Non-pigmented ciliary epithelial cell (primary cell): ENCODE data around the gene RHCE.
"Not testable (repeated sequence)": the region's sequence is repeated elsewhere in the genome, so short reads cannot be mapped to it uniquely, and the experiment has no call there.

Experiments used
- DNase-seq: peaks from one replicate; pipeline ENCODE4 v3.0.0-alpha.2; 2010; ENCODE audit warnings: low read depth

RHCE gene

GRCh38 chr1:25420715-25421114, at the start of gene RHCE:
RHCE (minus strand) TSS chr1:25420825; CDS start chr1:25420786, 39 bp downstream.
- DNase-seq = not testable (repeated sequence)

DNA sequence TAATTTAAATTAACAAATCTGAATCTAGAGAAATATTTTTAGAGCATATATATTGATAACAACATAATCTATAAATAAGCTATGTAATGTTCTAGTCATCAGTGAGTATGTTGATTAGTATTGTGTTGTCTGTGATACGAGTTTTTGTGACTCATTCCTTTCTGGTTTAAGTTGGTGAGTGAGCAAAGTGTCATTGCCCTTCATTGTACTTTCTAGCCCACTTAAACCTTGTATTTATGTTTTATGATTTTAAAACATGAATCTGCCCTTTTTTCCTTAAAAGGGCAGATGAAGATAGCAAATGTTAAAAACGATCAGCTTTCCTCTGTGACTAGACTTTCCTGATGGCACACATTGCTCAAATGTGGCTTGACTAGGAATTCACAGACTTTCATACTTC, 48.6 kb upstream of the RHCE start:
- DNase-seq = no peak

DNA sequence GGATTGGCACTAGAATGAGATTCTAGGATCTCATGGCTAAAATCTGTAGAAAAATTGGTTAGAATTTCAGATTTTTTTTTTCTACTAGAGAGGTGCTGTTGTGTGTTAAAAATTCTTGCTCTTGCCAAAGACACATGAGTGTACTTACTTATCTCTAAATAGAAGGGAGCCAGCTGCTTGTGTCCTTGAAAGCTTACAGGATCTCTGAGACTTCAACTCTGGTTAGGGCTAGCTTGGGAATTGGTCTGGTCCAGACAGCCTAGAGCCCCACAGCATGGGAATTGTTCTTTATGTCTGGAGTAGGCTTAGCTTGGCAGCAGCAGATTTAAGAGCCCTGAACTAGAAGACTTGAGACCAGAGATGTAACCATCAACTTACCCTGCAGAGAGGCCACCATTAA, 47.4 kb upstream of the RHCE start:
- no peak for DNase-seq

- DNase-seq = no peak
Measured at GRCh38 chr1:25467616-25468015, 47.0 kb upstream of the RHCE start.

- DNase-seq = no peak
Measured at GRCh38 chr1:25467193-25467592, 46.6 kb upstream of the RHCE start.

GRCh38 chr1:25462732-25463131, 42.1 kb upstream of the RHCE start:
- no peak for DNase-seq

DNA sequence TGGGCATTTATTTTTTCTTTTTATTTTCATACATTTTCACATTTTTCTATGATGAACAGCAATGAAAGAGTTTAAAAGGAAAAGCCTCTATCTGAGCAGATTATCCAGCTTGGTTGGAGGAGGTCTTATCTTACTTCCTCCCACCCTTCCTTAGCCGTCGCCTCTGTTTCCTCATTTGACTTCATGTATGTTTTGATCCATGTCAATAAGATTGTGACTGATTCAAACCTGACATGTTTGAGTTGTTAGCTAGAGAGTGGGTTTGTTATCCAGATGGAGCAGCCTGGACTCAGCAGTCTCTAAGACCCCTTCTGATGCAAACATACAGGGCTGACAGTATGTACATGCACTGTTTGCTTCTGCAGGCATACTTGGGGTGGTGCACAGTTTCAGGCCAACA, 41.2 kb upstream of the RHCE start:
- DNase-seq = no peak

DNA sequence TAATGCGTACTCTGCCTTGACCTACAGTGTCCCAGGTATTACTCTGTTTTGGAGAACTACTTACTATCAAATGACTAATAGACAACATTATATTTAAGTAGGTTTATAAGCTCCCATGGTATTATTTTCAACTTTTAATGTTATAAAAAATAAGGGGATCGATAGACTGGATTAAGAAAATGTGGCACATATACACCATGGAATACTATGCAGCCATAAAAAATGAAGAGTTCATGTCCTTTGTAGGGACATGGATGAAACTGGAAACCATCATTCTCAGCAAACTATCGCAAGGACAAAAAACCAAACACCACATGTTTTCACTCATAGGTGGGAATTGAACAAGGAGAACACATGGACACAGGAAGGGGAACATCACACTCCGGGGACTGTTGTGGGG, 40.2 kb upstream of the RHCE start:
- DNase-seq = not testable (repeated sequence)

DNA sequence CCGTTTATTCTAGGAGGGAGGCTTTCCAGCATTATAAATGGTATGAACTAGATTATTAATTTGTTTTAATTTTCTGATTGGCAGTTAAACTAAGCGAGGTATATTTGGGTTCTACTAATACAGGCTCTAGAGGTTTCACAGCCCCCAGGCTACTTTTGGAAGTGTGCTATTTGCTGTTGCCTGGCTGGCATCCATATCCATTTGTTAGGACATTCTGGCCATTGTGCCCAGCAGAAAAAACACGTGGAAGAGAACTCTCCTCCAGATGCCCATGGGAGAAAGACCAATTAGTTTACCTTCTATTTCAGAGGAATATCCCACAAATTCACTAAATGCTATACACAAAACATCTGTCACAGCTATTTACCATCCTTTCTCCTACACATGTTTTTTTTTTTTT, 39.4 kb upstream of the RHCE start:
- no peak for DNase-seq

GRCh38 chr1:25458541-25459298, 38.1 kb upstream of the RHCE start:
- peak; percentile 51 for DNase-seq

- DNase-seq = no peak
Measured at GRCh38 chr1:25456502-25456901, 35.9 kb upstream of the RHCE start.

DNA sequence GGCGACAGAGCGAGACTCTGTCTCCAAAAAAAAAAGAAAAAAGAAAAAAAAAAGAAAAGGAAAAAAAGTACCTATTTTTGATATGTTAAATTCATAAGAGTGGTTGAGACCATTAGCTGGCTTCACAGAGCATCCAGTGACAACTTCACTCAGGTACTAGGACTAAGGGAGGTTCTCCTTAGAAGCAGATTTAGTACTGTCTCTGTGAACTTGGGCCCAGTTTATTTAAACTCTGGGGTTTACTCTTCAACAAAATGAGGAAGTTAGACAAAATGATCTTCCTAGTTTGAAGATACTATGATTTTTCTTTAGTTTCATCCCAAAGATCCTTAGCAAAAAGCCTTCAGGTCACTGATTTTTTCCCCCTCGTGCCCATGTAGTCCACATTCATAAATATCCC, 31.3 kb upstream of the RHCE start:
- no peak for DNase-seq

DNA sequence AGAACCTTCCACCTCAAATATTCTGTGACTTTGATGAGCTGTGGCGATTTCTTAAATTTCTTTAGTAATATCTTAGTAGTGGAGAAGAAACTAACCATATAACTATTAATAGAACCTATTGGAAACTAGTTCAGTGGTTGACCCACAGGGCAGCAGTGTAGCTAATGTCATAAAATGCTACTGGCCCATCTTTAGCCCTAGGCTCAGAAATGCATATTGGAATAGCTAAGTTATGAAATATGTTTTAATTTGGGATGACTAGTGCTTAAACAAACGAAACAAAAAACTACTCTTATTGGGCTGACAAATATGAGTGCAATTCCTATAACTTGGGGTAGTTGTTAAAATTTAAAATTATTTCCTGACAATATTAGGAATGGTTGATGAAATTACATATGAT, 30.3 kb upstream of the RHCE start:
- no peak for DNase-seq

- DNase-seq = no peak
Measured at GRCh38 chr1:25447547-25447946, 26.9 kb upstream of the RHCE start.

DNA sequence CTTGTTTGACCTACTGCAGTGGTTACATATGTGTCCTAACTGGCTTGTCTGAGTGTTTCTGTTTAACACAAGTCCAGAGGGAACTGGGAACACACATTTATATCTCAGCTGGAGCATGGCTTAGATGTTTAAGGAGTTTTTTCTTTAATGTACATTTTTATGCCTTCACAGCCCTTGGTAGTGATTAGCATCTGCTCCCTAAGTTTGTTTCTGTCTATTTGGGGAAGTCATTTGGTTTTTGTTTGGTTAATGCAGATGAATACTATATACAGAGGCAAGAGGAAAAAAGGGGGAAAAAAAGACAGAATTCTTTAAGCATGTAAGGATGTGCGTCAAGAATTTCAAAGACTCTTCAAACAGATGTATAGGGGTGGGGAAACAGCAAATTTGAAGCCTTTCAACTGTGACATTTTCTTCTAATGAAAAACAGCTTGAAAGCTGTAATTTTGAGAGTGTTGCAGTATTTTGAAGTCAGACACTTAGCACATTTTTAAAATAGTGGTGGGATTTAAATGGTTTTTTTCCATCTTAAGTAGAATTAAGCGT, 25.4 kb upstream of the RHCE start:
- DNase-seq = no peak

GRCh38 chr1:25444604-25445003, 24.0 kb upstream of the RHCE start:
- DNase-seq = not testable (repeated sequence)

- no peak for DNase-seq
Measured at GRCh38 chr1:25443030-25443699, 22.5 kb upstream of the RHCE start.

- DNase-seq = no peak
Measured at GRCh38 chr1:25442178-25442577, 21.6 kb upstream of the RHCE start.

GRCh38 chr1:25439287-25439686, 18.7 kb upstream of the RHCE start:
- DNase-seq = no peak

GRCh38 chr1:25437672-25438071, 17.0 kb upstream of the RHCE start:
- no peak for DNase-seq

- DNase-seq = no peak
Measured at GRCh38 chr1:25435397-25436108, 14.9 kb upstream of the RHCE start.

GRCh38 chr1:25433389-25434186, 13.0 kb upstream of the RHCE start:
- no peak for DNase-seq
